Measurements from ENCODE around the gene QSER1.

GRCh38 chr11:33013755-33014154, 121.1 kb downstream of the QSER1 start:
- TF ChIP-seq, protein P1, sequence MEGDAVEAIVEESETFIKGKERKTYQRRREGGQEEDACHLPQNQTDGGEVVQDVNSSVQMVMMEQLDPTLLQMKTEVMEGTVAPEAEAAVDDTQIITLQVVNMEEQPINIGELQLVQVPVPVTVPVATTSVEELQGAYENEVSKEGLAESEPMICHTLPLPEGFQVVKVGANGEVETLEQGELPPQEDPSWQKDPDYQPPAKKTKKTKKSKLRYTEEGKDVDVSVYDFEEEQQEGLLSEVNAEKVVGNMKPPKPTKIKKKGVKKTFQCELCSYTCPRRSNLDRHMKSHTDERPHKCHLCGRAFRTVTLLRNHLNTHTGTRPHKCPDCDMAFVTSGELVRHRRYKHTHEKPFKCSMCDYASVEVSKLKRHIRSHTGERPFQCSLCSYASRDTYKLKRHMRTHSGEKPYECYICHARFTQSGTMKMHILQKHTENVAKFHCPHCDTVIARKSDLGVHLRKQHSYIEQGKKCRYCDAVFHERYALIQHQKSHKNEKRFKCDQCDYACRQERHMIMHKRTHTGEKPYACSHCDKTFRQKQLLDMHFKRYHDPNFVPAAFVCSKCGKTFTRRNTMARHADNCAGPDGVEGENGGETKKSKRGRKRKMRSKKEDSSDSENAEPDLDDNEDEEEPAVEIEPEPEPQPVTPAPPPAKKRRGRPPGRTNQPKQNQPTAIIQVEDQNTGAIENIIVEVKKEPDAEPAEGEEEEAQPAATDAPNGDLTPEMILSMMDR (IDR thresholded peaks at IDR 0.05; ENCODE audit: insufficient read depth, low read length, poor library complexity, severe bottlenecking): no peak
- no peak for TF ChIP-seq EZH2phosphoT487 (conservative IDR thresholded peaks at IDR 0.05; ENCODE audit: low read length)

All from SU-DHL-6 (cell line).